ENCODE data around the gene LCE1A.

Gene LCE1A

GRCh38 chr1:152870831-152871730, 43.8 kb downstream of the LCE1A start:
- DNase-seq: no peak

GRCh38 chr1:152871731-152872126, 44.5 kb downstream of the LCE1A start:
- DNase-seq: no peak

GRCh38 chr1:152873495-152873894, 46.2 kb downstream of the LCE1A start:
- DNase-seq: no peak

GRCh38 chr1:152876827-152877226, 49.6 kb downstream of the LCE1A start:
- DNase-seq: no peak
